AG04450 (cell line): ENCODE results near the gene HSPBP1. TPM values are rescaled to one million over a fixed set of nuclear protein-coding genes. Genes with fewer than 3 reads are reported as not detected.

Experiments used
- CTCF ChIA-PET: fragments of 300-600, 350-600 bp; formaldehyde crosslinking; extraction: SDS; loops from one replicate; lab custom pipeline; 2022; ENCODE audit warnings: antibody characterized with exemption, inconsistent platforms; lab: Charles Lee
- POLR2A ChIA-PET: fragments of 350-600 bp; formaldehyde crosslinking; extraction: SDS; loops from one replicate; lab custom pipeline; 2021; ENCODE audit warnings: antibody characterized with exemption, inconsistent platforms; lab: Yijun Ruan, JAX
- DNase-seq: peaks from one replicate; pipeline ENCODE4 v3.0.0-alpha.2; 2011; ENCODE audit warnings: low read depth, low spot score
- H3K27ac ChIP-seq: one replicate; pipeline ENCODE4 v1.5.1; 2012; ENCODE audit warnings: low read depth, low read length, control low read depth
- H3K27me3 ChIP-seq: one replicate; pipeline ENCODE4 v1.6.0; 2012; ENCODE audit warnings: low read length; ENCODE audit not compliant: control insufficient read depth, insufficient read depth
- H3K4me3 ChIP-seq: 2 replicates; pipeline ENCODE4 v1.5.1; 2011; ENCODE audit warnings: mild to moderate bottlenecking, low read depth, low read length, control low read depth
- H3K9me3 ChIP-seq: 2 replicates; pipeline ENCODE4 v1.5.1; 2012; ENCODE audit warnings: low read length; ENCODE audit not compliant: control insufficient read depth, insufficient read depth
- polyA plus RNA-seq: library from polyadenylated mRNA; depleted of rRNA; stranded (reverse); fragments of >200 nt; gene quantifications from 2 replicates; pipeline ENCODE4 v1.2.3, GENCODE V29; 2011
- TF ChIP-seq, protein P1 (sequence below): IDR thresholded peaks from 2 replicates; pipeline ENCODE4 v1.5.1; 2011; ENCODE audit warnings: low read depth, low read length, control low read depth, inconsistent platforms

HSPBP1 gene
- polyA plus RNA-seq, 1 experiment = 18.5 TPM

DNA sequence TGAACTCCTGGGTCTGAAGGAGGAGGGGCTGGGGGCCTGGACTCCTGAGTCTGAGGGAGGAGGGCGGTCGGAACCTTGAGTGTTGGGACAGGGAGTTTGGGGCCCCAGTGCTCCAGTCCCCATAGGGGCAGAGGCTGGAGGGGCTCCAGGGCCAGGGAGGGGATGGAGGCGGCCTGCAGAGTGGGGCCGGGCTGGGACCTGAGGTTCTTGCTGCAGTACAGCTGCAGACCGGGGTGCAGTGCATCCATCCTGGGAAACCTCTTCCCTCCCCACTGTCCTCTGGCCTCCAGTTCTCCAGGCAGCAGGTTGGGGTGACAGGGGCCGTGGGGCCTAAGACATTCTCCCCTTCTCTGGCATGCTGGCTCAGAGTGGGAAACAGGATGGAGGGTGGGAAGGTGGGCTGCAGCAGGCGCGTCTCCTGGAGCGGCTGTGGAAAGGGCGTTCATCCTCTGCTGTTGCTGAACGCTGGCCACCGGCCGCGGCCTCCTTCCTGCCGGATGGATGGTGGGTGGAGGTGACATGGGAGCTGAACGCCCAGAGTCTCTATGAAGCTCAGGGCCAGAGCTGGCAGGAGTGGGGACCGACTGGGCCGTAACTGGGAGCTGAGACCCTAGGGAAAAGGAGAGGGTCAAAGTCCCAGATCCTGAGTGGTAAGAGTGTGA is 5.5 kb upstream of the HSPBP1 start:
- no peak for DNase-seq
- CTCF ChIA-PET = no interaction called here
- H3K4me3 ChIP-seq = peak overlapping the region; percentile 61
- TF ChIP-seq, protein P1, sequence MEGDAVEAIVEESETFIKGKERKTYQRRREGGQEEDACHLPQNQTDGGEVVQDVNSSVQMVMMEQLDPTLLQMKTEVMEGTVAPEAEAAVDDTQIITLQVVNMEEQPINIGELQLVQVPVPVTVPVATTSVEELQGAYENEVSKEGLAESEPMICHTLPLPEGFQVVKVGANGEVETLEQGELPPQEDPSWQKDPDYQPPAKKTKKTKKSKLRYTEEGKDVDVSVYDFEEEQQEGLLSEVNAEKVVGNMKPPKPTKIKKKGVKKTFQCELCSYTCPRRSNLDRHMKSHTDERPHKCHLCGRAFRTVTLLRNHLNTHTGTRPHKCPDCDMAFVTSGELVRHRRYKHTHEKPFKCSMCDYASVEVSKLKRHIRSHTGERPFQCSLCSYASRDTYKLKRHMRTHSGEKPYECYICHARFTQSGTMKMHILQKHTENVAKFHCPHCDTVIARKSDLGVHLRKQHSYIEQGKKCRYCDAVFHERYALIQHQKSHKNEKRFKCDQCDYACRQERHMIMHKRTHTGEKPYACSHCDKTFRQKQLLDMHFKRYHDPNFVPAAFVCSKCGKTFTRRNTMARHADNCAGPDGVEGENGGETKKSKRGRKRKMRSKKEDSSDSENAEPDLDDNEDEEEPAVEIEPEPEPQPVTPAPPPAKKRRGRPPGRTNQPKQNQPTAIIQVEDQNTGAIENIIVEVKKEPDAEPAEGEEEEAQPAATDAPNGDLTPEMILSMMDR = no peak
- H3K27me3 ChIP-seq = no peaks in the 10 kb centered on the region
- no peaks in the 10 kb centered on the region; the same call in 1 of the 2 replicates for H3K9me3 ChIP-seq
- no peak overlapping the region for H3K27ac ChIP-seq
- POLR2A ChIA-PET = no interaction called here

GRCh38 chr19:55284405-55285058 is 4.6 kb upstream of the HSPBP1 start:
- no peak for DNase-seq

DNA sequence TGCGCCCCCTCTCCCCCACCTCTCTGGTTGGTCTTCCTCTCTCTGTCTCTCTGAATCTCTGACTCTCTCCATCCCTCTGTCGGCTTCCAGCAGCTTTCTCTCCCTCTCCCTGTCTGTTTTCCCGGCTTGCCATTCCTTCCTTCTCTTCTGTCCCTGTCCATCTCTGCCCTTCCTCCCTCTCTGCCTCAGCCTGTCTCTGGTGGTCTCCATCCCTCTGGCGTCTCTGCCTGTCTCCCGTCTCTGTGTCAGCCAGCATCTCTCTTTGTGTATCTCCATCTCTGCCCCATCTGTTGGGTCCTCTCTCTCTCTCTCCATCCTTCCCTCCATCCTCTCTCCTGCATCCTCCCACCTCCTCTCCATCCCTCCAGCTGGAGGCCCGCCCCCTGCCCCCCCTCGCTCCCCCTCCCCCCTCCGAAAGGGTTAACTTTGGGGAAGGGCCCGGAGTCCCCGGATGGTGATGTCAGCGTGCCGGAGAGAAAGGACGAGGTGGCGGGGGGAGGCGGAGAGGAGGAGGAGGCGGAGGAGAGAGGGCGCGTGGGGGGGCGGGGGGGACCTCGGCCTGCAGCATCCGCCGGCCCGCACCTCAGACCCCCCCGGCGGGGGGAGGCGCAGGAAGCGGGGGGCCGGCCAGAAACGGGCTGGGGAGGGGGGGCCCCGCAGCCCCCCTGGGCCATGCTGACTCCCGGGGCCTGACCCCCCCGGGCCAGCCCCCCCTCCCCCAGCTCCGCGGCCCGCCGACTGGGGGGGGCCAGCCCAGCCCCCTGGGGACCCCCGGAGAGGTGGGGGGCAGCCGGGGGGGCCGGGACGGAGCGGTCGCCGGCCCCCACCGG is 3.9 kb upstream of the HSPBP1 start, which contains the start of gene BRSK1:
Gene BRSK1 (plus strand): TSS at position 450 of the 830 bp plus-strand sequence. CDS start 446 bp downstream, outside the sequence.
- DNase-seq = no peak
- TF ChIP-seq, protein P1 = no peak
- no peaks in the 10 kb centered on the region for H3K27me3 ChIP-seq
- ChIA-PET CTCF (interaction anchor here (1.4 to 2.1 kb wide), 2 partner anchors 8 to 18 kb away, joined by 5 to 7 read pairs; no protein-coding TSS in a partner anchor), POLR2A (interaction anchor here (0.6 to 2.5 kb wide), 3 partner anchors 25 to 100 kb away, joined by 3 to 6 read pairs (median 3); partner anchors contain the start of gene PPP6R1)
- H3K27ac ChIP-seq = no peak within 1 kb of the TSS
- H3K9me3 ChIP-seq = no peaks in the 10 kb centered on the region; the same call in 1 of the 2 replicates
- peak within 1 kb of the TSS; percentile 61 for H3K4me3 ChIP-seq

More at GRCh38 chr19:55284405-55285058, 4.6 kb upstream of the HSPBP1 start:
- TF ChIP-seq, protein P1 = no peak
- ChIA-PET POLR2A (no interaction called here), CTCF (no interaction called here)
- Histone ChIP-seq H3K27me3 (no peaks in the 10 kb centered on the region), H3K4me3 (peak overlapping the region; percentile 61), H3K27ac (no peak overlapping the region), H3K9me3 (no peaks in the 10 kb centered on the region; the same call in 1 of the 2 replicates)

GRCh38 chr19:55279340-55279739 is 570 bp downstream of the HSPBP1 start:
- Histone ChIP-seq H3K9me3 (no peaks in the 10 kb centered on the region), H3K4me3 (peak overlapping the region; percentile 92), H3K27me3 (no peaks in the 10 kb centered on the region), H3K27ac (peak overlapping the region; percentile 84)
- TF ChIP-seq, protein P1 = no peak
- ChIA-PET CTCF (interaction anchor here (1.5 kb wide), 1 partner anchor 13 kb away, joined by 9 read pairs; no protein-coding TSS in a partner anchor), POLR2A (interaction anchor here (0.8 to 1.1 kb wide), 4 partner anchors 20 to 127 kb away, joined by 3 to 6 read pairs (median 5); partner anchors contain the start of gene PPP6R1)
- no peak for DNase-seq
